ENCODE results near the gene UNK. TPM values are rescaled to one million over a fixed set of nuclear protein-coding genes. Genes with fewer than 3 reads are reported as not detected.
"Not testable (repeated sequence)": the region's sequence is repeated elsewhere in the genome, so short reads cannot be mapped to it uniquely, and the experiment has no call there.

Gene UNK
- total RNA-seq, 4 donors from 2014 or later, result 18.0 to 23.7 (median 20.0) TPM

GRCh38 chr17:75807861-75808260 is 23.3 kb downstream of the UNK start:
- no peak for DNase-seq (ENCODE audit: extremely low spot score)
- no peaks in the 10 kb centered on the region for H3K27me3 ChIP-seq

GRCh38 chr17:75808549-75808904 is 23.9 kb downstream of the UNK start:
- Histone ChIP-seq H3K4me1 (peaks cover 27 to 46% (median 32%) of the 10 kb centered on the region in 4 donors), H3K36me3 (peaks cover 18 to 45% (median 41%) of the 10 kb centered on the region in 4 donors), H3K9me3 (no peaks in the 10 kb centered on the region), H3K4me3 (no peak overlapping the region), H3K27me3 (no peaks in the 10 kb centered on the region), H3K27ac (replicated peaks in 1 of 4) (peak overlapping the region; percentile 55 to 68 (median 65))
- intact Hi-C loops (cut with DNase I), result no loop called here
- no peak for DNase-seq (ENCODE audit: extremely low spot score)
- WGBS, result 64% methylated on average over 4 of the region's 4 CpGs
- no peak for TF ChIP-seq CTCF (IDR thresholded peaks at IDR 0.05)
- TF ChIP-seq POLR2AphosphoS5 (IDR thresholded peaks at IDR 0.05), result no peak
- TF ChIP-seq EP300 (IDR thresholded peaks at IDR 0.05), result no peak

More at GRCh38 chr17:75807861-75808260, 23.3 kb downstream of the UNK start:
- no peak overlapping the region for H3K4me3 ChIP-seq
- peaks cover 17 to 38% (median 37%) of the 10 kb centered on the region in 4 donors for H3K36me3 ChIP-seq
- intact Hi-C loops (cut with DNase I), result no loop called here
- TF ChIP-seq POLR2AphosphoS5 (IDR thresholded peaks at IDR 0.05) (no peak), POLR2A (IDR thresholded peaks at IDR 0.05; ENCODE audit: low read depth) (no peak), EP300 (IDR thresholded peaks at IDR 0.05) (no peak)
- H3K9me3 ChIP-seq, result no peaks in the 10 kb centered on the region
- H3K4me1 ChIP-seq, result peaks cover 24 to 41% (median 29%) of the 10 kb centered on the region in 4 donors
- WGBS, result 93% methylated on average over 3 of the region's 3 CpGs
- peak overlapping the region; percentile 55 to 68 (median 65) for H3K27ac ChIP-seq (replicated peaks in 1 of 4)

- intact Hi-C loops (cut with DNase I), result no loop called here
- no peaks in the 10 kb centered on the region for H3K9me3 ChIP-seq
- TF ChIP-seq POLR2AphosphoS5 (IDR thresholded peaks at IDR 0.05), result peak in 1 of 2 donors; percentile 41
- TF ChIP-seq EP300 (IDR thresholded peaks at IDR 0.05), result no peak
- DNase-seq (ENCODE audit: extremely low spot score), result no peak
- H3K36me3 ChIP-seq, result peaks cover 22 to 50% (median 44%) of the 10 kb centered on the region in 4 donors
- peak overlapping the region; percentile 55 to 68 (median 65) for H3K27ac ChIP-seq (replicated peaks in 1 of 4)
- H3K4me1 ChIP-seq, result peaks cover 27 to 46% (median 32%) of the 10 kb centered on the region in 4 donors
- H3K27me3 ChIP-seq, result no peaks in the 10 kb centered on the region
- no peak overlapping the region for H3K4me3 ChIP-seq
- WGBS, result 70% methylated on average over 15 of the region's 18 CpGs
These were observed 24.5 kb downstream of the UNK start for GRCh38 chr17:75808905-75809621.

- DNase-seq (ENCODE audit: extremely low spot score), result no peak
- 94% methylated on average over 24 of the region's 24 CpGs for WGBS
- Histone ChIP-seq H3K36me3 (peaks cover 25 to 56% (median 50%) of the 10 kb centered on the region in 4 donors), H3K9me3 (no peaks in the 10 kb centered on the region), H3K27me3 (no peaks in the 10 kb centered on the region), H3K4me1 (peaks cover 27 to 46% (median 32%) of the 10 kb centered on the region in 4 donors), H3K4me3 (no peak overlapping the region), H3K27ac (replicated peaks in 1 of 4) (peak overlapping the region; percentile 55 to 68 (median 65))
- intact Hi-C loops (cut with DNase I), result no loop called here
- TF ChIP-seq POLR2AphosphoS5 (IDR thresholded peaks at IDR 0.05) (no peak), EP300 (IDR thresholded peaks at IDR 0.05) (no peak), CTCF (IDR thresholded peaks at IDR 0.05) (no peak), POLR2A (IDR thresholded peaks at IDR 0.05; ENCODE audit: low read depth) (no peak)
These were observed 25.1 kb downstream of the UNK start for GRCh38 chr17:75809631-75810111.

- 94% methylated on average over 5 of the region's 5 CpGs for WGBS
- Histone ChIP-seq H3K4me3 (no peak overlapping the region), H3K27me3 (no peaks in the 10 kb centered on the region), H3K27ac (replicated peaks in 1 of 4) (peak overlapping the region in 3 of 4 donors; percentile 65 to 68 (median 65)), H3K4me1 (peaks cover 27 to 46% (median 32%) of the 10 kb centered on the region in 4 donors), H3K9me3 (no peaks in the 10 kb centered on the region), H3K36me3 (peaks cover 26 to 62% (median 55%) of the 10 kb centered on the region in 4 donors)
- no peak for DNase-seq (ENCODE audit: extremely low spot score)
- intact Hi-C loops (cut with DNase I), result no loop called here
- TF ChIP-seq POLR2AphosphoS5 (IDR thresholded peaks at IDR 0.05), result no peak
These were observed 25.6 kb downstream of the UNK start for GRCh38 chr17:75810216-75810615.

- H3K27me3 ChIP-seq; intact Hi-C loops (cut with DNase I); H3K27ac ChIP-seq (replicated peaks in 1 of 4); DNase-seq (ENCODE audit: extremely low spot score); H3K4me3 ChIP-seq; H3K9me3 ChIP-seq: not testable (repeated sequence)
- 97% methylated on average over 11 of the region's 11 CpGs for WGBS
- H3K36me3 ChIP-seq, result peaks cover 26 to 64% (median 60%) of the 10 kb centered on the region in 4 donors
- H3K4me1 ChIP-seq, result peaks cover 27 to 46% (median 32%) of the 10 kb centered on the region in 4 donors
These were observed 26.1 kb downstream of the UNK start for GRCh38 chr17:75810756-75811155.

Data from esophagus muscularis mucosa (tissue), 4 donors.